HG03575 (cell line): ENCODE data around the gene FBF1.
"Not testable (repeated sequence)": the region's sequence is repeated elsewhere in the genome, so short reads cannot be mapped to it uniquely, and the experiment has no call there.

ENCODE experiments used
- ATAC-seq: cut with Tn5 transposase; IDR thresholded peaks from one replicate; pipeline ENCODE4 v1.9.1; 2021; ENCODE audit not compliant: unreplicated experiment, insufficient number of reproducible peaks, low FRiP score; ENCODE audit errors: extremely low read depth

Gene FBF1

DNA sequence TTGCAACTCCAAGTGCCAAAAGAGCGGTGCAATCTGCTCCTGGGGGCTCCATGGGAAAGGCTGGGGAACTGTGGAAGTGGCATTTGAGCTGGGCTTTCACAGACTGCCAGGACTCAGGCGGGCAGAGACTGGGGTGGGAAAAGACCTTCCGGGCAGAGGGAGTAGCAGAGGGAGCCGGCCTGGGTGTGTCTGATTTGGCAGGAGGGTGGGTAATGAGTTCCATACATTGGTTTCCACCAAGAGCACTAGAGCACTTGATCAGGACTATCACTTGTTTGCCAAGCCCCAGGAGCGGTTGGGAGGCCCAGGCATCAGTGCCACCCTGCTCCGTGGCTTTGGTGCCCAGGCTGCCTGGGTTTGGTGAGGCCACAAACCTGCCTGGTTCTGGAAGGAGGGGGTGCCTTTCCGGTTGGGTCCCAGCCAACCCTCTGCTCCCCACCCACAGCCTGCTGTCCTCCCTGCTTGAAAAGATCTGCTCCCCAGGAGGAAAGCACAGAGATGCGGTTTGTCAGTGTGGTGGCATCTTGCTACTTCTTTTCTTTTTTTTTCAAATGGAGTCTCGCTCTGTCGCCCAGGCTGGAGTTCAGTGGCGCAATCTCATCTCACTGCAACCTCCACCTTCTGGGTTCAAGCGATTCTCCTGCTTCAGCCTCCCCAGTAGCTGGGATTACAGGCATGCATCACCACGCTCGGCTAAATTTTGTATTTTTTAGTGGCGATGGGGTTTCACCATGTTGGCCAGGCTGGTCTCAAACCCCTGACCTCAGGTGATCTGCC is 59.0 kb downstream of the FBF1 start:
- ATAC-seq = no peak

DNA sequence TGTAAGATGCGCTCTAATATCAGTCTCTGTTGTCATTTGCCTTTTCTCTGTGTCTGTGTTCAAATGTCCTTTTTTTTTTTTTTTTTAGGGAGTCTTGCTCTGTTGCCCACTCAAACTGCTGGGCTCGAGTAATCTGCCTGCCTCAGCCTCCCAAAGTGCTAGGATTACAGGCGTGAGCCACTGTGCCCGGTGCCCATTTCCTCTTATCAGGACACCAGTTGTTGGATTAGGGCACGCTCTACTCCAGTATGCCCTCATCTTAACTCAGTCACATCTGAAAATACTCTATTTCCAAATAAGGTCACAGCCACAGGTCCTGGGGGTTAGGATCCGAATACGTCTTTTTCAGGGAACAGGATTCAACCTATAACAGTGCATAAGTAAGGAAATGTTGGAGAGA is 60.6 kb downstream of the FBF1 start:
- ATAC-seq = no peak

- no peak for ATAC-seq
Measured at GRCh38 chr17:75878174-75878998, 62.5 kb downstream of the FBF1 start, which contains the start of gene TRIM47. TRIM47 (minus strand) TSS chr17:75878581; CDS start chr17:75878548, 33 bp downstream.

DNA sequence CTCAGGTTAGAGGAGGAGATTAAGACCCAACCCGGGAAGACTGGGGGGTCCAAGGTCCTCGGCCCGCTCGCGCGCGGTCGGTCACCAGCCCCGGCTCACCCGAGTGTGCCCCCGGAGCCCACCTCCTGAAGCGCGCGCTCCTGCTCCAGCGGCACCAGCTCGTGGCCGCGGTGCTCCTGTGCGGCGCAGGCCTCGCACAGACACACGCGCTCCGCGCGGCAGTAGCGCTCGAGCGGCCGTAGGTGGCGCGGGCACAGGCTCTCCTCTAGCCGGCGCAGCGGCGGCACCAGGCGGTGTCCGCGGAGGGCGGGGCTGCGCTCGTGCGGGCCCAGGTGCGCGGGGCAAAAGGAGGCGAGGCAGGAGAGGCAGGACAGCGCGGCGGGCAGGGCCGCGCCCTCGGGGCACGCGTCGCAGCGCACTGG is 63.1 kb downstream of the FBF1 start:
- no peak for ATAC-seq

- no peak for ATAC-seq
Measured at GRCh38 chr17:75876938-75877751, 63.7 kb downstream of the FBF1 start.

DNA sequence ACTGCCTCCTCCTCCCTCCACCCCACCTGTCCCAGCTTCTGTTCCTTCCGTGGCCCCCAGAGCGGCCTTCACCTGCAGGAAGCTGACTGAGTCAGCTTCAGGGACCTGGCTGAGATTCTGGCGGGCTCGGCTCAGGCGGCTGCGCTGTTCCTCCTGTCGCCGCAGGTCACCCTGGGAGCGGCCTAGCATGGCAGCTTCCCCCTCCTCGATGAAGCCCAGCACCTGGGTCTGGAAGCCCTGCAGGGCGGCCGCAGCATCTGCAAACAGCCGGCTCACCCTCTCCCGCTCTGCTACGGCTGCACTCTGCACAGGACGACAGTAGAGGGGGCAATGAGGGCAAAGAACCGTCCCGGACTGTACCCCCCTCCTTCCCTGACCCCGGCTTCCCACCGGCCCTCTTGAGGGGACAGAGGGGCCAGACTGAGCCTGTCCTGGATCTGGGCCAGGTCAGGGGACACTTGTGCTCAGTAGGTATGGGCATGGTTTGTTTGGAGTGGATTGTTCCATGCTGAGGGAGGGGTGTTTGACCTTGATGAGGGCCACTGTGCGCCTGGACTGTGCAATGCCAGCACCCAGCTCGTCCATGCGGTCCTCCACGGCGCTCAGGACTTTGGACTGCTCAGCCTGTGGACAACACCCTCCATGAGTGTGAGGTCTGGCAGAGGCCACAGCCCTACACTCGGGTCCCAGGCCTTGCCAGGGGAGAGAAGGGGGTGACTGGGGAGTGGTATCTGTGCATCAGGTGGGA is 64.5 kb downstream of the FBF1 start:
- no peak for ATAC-seq

- ATAC-seq = no peak
Measured at GRCh38 chr17:75875940-75876189, 65.0 kb downstream of the FBF1 start.

- ATAC-seq = no peak
Measured at GRCh38 chr17:75875182-75875939, 65.5 kb downstream of the FBF1 start.

GRCh38 chr17:75874323-75875181 is 66.3 kb downstream of the FBF1 start:
- ATAC-seq = no peak

GRCh38 chr17:75873587-75874322 is 67.1 kb downstream of the FBF1 start:
- ATAC-seq = no peak

DNA sequence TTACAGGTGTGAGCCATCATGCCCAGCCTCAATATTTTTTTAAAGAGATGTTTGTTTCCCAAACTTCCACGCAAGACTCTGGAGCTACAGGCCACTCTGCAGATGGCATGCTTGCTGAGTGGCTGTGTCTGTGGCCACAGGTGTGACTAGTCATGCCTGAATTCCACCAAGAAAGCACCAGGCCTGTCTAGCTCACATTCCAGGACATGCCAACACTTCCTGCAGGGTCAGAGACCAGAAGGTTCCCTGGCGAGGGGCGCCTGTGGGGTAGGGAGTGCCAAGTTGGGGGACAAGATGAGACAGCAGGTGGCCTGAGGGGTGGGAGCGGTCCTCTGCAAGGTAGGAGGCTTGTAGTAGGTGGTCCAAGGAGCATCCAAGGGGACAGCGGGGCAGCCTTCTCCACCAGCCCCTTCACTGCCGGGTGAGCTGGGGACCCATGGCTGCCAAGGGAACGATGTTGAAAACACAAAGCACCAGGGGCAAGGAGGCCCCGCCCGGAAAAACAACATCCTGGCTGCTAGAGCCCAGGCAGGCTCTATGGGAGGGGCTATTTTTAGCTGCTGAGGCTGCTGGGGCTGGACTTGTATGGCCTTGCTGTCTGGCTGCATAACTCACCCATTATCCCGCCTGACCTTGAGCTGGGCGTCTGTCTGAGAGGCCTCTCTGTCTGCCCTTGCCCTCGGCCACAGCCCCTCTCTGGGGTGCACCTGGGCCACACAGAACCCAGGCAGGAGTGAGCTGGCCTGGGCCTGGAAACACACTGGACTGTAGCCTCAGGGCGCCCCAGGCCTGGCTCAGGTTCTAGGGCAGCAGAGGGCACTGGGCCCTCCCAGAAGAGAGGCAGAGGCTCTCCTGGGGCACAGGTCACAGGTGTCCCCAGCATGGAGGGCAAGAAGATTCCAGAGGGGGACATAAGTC is 68.1 kb downstream of the FBF1 start:
- ATAC-seq = no peak

DNA sequence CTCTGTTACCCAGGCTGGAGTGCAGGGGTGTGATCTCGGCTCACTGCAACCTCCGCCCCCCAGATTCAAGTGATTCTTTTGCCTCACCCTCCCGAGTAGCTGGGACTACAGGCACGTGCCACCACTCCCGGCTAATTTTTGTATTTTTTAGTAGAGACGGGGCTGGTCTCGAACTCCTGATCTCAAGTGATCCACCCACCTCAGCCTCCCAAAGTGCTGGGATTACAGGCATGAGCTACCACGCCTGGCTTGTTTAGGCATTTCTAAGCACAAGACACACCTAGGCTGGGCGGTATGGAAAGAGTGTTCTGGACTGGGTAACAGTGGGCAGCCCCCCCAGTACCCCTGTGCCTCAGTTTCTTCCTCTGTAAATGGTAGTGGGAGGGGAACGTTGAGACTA is 70.6 kb downstream of the FBF1 start:
- ATAC-seq = not testable (repeated sequence)

- ATAC-seq = no peak
Measured at GRCh38 chr17:75869282-75870141, 71.3 kb downstream of the FBF1 start.

DNA sequence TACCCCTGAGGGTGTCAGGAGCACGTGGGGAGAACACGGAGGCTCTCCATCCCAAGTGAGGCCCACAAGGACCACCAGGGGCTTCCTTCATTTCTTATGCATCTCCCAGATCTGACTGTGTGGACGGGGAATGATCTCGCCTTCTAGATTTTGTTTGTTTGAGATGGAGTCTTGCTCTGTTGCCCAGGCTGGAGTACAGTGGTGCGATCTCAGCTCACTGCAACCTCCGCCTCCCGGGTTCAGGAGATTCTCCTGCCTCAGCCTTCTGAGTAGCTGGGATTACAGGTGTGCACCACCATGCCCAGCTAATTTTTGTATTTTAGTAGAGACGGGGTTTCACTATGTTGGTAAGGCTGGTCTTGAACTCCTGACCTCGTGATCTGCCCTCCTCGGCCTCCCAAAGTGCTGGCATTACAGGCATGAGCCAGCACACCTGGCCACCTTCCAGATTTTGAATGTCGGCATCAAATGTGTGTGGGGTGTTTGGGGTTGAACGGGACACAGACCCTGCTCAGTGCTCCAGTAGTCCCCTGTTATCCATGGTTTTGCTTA is 72.0 kb downstream of the FBF1 start:
- ATAC-seq = not testable (repeated sequence)
